Lower lobe of right lung (tissue), 2 donors: ENCODE results near the gene MYO1E. TPM values are rescaled to one million over a fixed set of nuclear protein-coding genes. Genes with fewer than 3 reads are reported as not detected.
A peak's percentile ranks its signal among the peaks of the same experiment; 100 is the strongest.
"Not testable (repeated sequence)": the region's sequence is repeated elsewhere in the genome, so short reads cannot be mapped to it uniquely, and the experiment has no call there.

Source experiments
- ATAC-seq, 2 donors: fragments of 200-7000 bp; cut with Tn5 transposase; one replicate each; pipeline ENCODE4 v1.9.1; 2020 to 2022; ENCODE audit warnings: mild to moderate bottlenecking in 2 of 2, moderate library complexity in 2 of 2
- DNase-seq: peaks from one replicate; pipeline ENCODE4 v3.0.0-alpha.2; 2020
- H3K27ac ChIP-seq: fragments of 200-600 bp; one replicate; pipeline ENCODE4 v1.8.0; 2022
- H3K27me3 ChIP-seq: fragments of 200-600 bp; one replicate; pipeline ENCODE4 v1.8.0; 2022; ENCODE audit warnings: low read depth
- H3K36me3 ChIP-seq: fragments of 200-600 bp; one replicate; pipeline ENCODE4 v1.8.0; 2022; ENCODE audit warnings: mild to moderate bottlenecking
- H3K4me1 ChIP-seq: fragments of 200-600 bp; one replicate; pipeline ENCODE4 v1.8.0; 2022
- H3K4me3 ChIP-seq: fragments of 200-600 bp; one replicate; pipeline ENCODE4 v1.8.0; 2022; ENCODE audit warnings: mild to moderate bottlenecking
- H3K9me3 ChIP-seq: fragments of 200-600 bp; one replicate; pipeline ENCODE4 v1.8.0; 2022
- intact Hi-C: fragments of 100-400 bp; cut with DNase I; formaldehyde crosslinking; loops from one replicate; pipeline ENCODE4 v1.11.0; 2022
- total RNA-seq: library from RNA; stranded (reverse); fragmentation: NEBNext Ultra II Directional; extraction: Animal tissue kit (Norgen Biotek cat#: 25700); gene quantifications from one replicate; pipeline ENCODE4 v1.2.1, GENCODE V29; 2021
- TF ChIP-seq, protein P1 (sequence below): fragments of 200-600 bp; IDR thresholded peaks from one replicate; pipeline ENCODE4 v1.8.0; 2022; ENCODE audit warnings: antibody characterized with exemption, mild to moderate bottlenecking
- donor health status: DM: no; HTN: yes; CAD: no; lungs with severe emphysema.

Gene MYO1E
- total RNA-seq, 1 donor from 2014 or later: 59.4 TPM

DNA sequence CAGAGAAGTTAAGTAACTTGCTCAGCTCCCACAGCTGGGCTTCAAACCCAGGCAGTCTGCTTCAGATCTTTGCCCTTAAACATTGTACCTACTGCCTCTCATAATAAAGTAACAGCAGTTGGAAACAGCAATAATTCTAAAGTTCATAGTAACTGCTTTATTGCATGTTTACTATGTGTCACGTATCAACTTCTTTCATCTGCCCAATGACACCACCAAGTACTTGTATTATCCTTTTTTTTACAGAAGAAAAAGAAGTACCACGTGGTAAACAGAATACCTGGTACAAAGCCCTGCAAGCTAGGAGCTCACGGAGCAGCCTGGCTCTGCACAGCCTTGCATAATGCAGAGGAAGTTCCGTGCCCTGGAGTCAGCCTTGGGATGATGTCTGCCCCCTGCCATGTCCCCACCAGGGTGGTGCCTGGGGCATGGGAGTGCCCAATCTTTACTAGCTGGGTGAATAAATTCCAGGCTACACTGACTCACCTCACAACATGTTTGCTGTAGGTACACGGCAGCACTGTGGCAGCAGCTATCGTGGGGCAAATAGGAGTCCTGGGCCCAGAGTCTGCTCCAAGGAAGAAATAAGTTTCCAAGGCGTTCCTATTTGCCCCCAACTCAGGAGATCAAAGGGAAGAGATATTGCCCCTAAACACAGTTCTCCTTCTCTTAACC lies 88.8 kb downstream of the MYO1E start:
- Histone ChIP-seq H3K27me3 (no peaks in the 10 kb centered on the region), H3K27ac (no peak overlapping the region), H3K36me3 (no peaks in the 10 kb centered on the region), H3K4me1 (no peaks in the 10 kb centered on the region), H3K9me3 (no peaks in the 10 kb centered on the region), H3K4me3 (no peak overlapping the region)
- intact Hi-C loops: no loop called here
- TF ChIP-seq, protein P1, sequence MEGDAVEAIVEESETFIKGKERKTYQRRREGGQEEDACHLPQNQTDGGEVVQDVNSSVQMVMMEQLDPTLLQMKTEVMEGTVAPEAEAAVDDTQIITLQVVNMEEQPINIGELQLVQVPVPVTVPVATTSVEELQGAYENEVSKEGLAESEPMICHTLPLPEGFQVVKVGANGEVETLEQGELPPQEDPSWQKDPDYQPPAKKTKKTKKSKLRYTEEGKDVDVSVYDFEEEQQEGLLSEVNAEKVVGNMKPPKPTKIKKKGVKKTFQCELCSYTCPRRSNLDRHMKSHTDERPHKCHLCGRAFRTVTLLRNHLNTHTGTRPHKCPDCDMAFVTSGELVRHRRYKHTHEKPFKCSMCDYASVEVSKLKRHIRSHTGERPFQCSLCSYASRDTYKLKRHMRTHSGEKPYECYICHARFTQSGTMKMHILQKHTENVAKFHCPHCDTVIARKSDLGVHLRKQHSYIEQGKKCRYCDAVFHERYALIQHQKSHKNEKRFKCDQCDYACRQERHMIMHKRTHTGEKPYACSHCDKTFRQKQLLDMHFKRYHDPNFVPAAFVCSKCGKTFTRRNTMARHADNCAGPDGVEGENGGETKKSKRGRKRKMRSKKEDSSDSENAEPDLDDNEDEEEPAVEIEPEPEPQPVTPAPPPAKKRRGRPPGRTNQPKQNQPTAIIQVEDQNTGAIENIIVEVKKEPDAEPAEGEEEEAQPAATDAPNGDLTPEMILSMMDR: no peak
- DNase-seq: no peak
- ATAC-seq: peak; percentile 51 to 54

DNA sequence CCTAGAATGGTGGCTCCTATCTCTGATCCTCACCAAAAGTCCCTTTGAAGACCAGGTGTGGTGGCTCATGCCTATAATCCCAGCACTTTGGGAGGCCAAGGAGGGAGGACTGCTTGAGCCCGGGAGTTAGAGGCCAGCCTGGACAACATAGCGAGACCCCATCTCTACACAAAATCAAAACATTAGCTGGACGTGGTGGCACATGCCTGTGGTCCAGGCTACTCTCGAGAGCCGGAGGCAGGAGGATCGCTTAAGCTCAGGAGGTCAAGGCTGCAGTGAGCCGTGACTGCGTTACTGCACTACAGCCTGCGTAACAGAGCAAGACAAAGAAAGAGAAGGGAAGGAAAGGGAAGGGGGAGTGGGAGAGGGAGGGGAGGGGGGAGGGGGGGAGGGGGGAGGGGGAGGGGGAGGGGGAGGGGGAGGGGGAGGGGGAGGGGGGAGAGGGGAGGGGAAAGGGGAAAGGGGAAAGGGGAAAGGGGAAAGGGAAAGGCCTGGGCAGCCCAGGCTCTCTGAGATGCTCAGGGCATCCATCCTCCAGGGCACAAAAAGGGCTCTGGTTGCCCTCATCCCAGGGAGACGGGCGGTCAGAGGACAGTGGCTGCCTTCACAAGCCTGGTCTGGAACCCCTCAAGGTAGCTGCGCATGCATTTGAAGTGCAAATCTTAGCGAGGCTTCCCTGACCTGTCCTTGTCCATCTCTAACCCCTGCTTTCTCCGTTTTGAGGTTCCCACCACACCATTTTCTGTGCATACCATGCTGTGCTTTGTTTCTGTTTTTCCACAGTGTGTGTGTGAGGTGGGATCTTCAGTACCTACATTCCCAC lies 89.9 kb downstream of the MYO1E start:
- ATAC-seq (no peak), DNase-seq (no peak)
- TF ChIP-seq, protein P1: no peak
- no peaks in the 10 kb centered on the region for H3K9me3 ChIP-seq
- H3K27ac ChIP-seq: no peak overlapping the region
- H3K36me3 ChIP-seq: no peaks in the 10 kb centered on the region
- H3K4me1 ChIP-seq: no peaks in the 10 kb centered on the region
- no peaks in the 10 kb centered on the region for H3K27me3 ChIP-seq
- H3K4me3 ChIP-seq: no peak overlapping the region
- intact Hi-C loops: no loop called here

DNA sequence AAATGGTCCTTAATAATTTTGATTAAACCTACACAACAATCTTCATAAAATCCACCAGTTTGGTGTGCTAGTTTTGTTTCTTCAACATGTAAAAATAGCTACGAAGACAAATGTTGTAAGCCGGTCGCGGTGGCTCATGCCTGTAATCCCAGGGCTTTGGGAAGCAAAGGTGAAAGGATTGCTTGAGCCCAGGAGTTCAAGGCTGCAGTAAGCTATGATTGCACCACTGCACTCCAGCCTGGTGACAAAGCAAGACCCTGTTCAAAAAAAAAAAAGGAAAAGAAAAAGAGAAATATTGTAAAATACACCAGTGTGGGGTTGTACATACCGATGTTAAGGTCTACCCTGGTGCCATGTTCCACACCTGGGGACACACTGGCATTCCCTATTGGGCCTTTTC lies 91.0 kb downstream of the MYO1E start:
- Histone ChIP-seq H3K27ac (no peak overlapping the region), H3K27me3 (no peaks in the 10 kb centered on the region), H3K4me3 (no peak overlapping the region), H3K36me3 (no peaks in the 10 kb centered on the region), H3K9me3 (no peaks in the 10 kb centered on the region), H3K4me1 (no peaks in the 10 kb centered on the region)
- intact Hi-C loops: no loop called here
- DNase-seq: no peak
- TF ChIP-seq, protein P1: no peak
- no peak for ATAC-seq

DNA sequence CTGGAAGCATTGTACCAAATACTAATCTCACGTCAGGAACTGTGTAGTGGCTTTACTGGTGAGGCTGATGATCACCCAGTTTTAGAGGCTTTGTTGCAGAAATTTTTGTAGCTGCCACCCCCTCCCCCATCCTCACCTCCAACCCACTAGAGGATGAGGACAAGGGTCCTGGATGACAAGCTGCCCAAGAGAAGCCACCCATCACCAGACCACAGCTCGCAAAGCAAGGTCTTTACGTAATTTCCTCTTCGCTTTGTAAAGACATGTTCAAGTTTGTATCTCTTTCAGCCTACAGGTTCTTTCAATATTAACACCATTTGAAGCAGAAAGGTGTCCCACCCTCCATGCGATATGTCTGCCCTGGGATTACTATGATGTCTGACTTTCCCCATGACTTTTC lies 91.8 kb downstream of the MYO1E start:
- no peak for ATAC-seq
- Histone ChIP-seq H3K4me1 (no peaks in the 10 kb centered on the region), H3K4me3 (no peak overlapping the region), H3K27me3 (no peaks in the 10 kb centered on the region), H3K36me3 (no peaks in the 10 kb centered on the region), H3K27ac (no peak overlapping the region), H3K9me3 (no peaks in the 10 kb centered on the region)
- TF ChIP-seq, protein P1: no peak
- intact Hi-C loops: no loop called here
- DNase-seq: no peak

DNA sequence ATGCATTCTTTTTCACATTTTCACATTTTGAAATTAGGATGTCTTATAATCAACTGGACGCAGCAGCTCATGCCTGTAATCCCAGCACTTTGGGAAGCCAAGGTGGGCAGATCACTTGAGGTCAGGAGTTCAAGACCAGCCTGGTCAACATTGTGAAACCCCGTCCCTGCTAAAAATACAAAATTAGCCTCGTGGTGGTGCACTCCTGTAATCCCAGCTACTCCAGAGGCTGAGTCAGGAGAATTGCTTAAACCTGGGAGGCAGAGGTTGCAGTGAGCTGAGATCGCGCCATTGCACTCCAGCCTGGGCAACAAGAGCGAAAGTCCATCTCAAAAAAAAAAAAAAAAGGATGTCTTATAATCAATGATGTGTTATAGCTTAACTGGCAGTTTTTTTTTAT lies 92.4 kb downstream of the MYO1E start:
- H3K9me3 ChIP-seq, H3K27ac ChIP-seq, H3K4me1 ChIP-seq, H3K27me3 ChIP-seq, DNase-seq, H3K4me3 ChIP-seq, ATAC-seq, H3K36me3 ChIP-seq, intact Hi-C loops: not testable (repeated sequence)

DNA sequence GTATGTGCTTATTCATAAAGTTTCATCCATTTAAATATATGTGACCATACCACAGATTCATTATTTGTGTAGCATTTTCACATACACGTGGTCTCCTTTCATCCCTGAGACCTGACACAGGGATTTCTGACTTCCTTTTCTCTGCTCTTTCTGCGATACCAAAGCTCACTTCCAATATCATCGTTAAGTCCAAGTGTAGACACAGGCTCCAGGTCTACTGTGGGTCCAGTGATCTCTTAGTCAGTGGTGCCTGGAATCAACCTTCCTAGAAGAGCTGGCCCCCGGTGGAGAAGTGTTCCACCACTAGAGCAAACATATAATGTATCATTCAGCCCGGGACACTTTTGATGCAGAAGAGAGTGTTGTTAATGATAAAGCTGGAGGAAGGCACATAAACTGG lies 93.6 kb downstream of the MYO1E start:
- TF ChIP-seq, protein P1: no peak
- intact Hi-C loops: no loop called here
- ATAC-seq (no peak), DNase-seq (no peak)
- Histone ChIP-seq H3K27me3 (no peaks in the 10 kb centered on the region), H3K4me1 (no peaks in the 10 kb centered on the region), H3K36me3 (no peaks in the 10 kb centered on the region), H3K9me3 (no peaks in the 10 kb centered on the region), H3K4me3 (no peak overlapping the region), H3K27ac (no peak overlapping the region)
